ENCODE data around the gene HOXD10. TPM values are rescaled to one million over a fixed set of nuclear protein-coding genes. Genes with fewer than 3 reads are reported as not detected.

Gene HOXD10
- total RNA-seq, 2 donors from 2014 or later, result not detected

DNA sequence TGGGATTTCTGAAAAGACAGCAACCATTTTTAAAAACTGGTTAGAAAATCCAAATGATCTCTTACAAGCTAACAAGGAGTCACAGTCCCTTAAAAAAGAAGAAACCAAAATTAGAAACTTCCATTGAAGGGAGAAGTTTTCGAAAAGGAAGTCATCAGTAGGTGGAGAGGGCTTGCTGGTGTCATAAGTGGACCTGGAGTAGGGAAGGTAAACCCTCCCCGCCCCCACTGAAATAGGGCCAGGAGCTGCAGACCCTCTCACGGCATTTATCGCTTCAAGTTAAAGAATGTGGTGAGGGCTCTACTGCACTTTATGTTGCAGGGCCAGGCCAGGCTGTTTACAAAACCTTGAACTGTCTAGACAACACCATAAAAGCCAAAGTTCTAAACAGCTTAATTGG is 6.6 kb upstream of the HOXD10 start:
- peak overlapping the region in 1 of 2 donors; percentile 85 for H3K27ac Mint-ChIP-seq
- H3K36me3 Mint-ChIP-seq, result peaks cover 17 to 35% of the 10 kb centered on the region in 2 donors
- peaks cover 0 to 6% of the 10 kb centered on the region in 2 donors for H3K9me3 Mint-ChIP-seq
- DNase-seq (ENCODE audit: low spot score in 2 of 2) (no peak), ATAC-seq (no peak)

DNA sequence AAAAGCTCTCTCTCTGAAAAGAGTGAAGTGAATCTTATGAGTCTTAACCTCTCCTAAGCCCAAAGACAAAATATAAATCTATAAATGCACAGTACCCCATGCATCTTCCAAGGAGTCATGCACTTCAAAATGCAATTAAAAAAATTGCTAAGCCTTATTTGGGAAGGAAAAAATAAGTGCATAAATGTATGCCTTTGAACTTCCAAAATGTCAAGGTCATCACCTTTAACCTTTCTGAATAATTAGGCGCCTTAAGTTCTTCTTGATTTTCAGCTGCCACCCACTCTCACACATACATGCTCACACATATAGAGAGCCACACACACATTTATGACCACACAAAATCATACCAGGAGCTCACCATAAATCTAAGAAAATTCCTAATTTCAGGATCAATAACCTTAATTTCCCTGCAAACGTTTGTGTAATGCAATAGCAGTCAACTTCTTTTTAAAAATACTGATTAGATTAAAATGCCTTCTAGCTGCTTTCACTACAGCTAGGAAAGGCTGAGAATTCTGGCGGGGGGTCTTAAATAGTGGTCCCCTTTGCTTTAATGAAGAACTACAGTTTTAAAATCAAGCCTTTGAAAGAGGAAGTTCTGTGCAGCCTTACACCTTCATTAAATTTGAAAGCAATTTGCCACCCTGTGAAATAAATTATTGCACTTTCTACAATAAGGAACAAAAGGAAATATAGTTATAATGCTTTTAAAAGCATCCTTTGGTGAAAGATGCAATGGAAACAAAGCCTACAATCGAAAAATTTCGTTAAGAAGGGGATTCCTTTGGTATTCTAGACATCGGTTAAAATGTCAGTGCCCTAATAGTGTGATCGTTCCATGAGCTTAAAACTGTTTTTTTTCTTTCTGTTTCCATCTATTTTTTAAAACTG is 5.9 kb upstream of the HOXD10 start:
- ATAC-seq, result no peak
- H3K36me3 Mint-ChIP-seq, result peaks cover 17 to 27% of the 10 kb centered on the region in 2 donors
- peak overlapping the region in 1 of 2 donors; percentile 87 for H3K27ac Mint-ChIP-seq
- H3K9me3 Mint-ChIP-seq, result peaks cover 0 to 6% of the 10 kb centered on the region in 2 donors
- DNase-seq (ENCODE audit: low spot score in 2 of 2), result no peak

DNA sequence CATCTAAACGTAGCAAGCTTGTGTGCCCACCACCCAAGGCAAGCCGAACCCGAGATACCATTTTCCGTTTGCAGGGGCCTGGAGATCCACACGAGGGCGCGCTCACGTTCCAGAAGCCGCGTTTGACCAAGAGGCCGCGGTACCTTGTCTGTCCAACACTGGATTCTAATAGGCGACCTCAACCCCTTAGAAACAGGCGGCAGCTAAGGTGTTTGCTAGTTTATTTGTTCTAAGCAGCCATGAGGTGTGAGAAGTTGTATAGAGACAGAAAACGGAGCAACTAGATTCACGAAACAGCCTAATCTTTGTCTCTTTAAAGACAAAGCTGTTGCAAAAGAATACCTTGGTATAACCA is 5.3 kb upstream of the HOXD10 start:
- H3K27ac Mint-ChIP-seq, result peak overlapping the region in 1 of 2 donors; percentile 87
- peaks cover 0 to 6% of the 10 kb centered on the region in 2 donors for H3K9me3 Mint-ChIP-seq
- peaks cover 17 to 25% of the 10 kb centered on the region in 2 donors for H3K36me3 Mint-ChIP-seq
- ATAC-seq (no peak), DNase-seq (ENCODE audit: low spot score in 2 of 2) (no peak)

DNA sequence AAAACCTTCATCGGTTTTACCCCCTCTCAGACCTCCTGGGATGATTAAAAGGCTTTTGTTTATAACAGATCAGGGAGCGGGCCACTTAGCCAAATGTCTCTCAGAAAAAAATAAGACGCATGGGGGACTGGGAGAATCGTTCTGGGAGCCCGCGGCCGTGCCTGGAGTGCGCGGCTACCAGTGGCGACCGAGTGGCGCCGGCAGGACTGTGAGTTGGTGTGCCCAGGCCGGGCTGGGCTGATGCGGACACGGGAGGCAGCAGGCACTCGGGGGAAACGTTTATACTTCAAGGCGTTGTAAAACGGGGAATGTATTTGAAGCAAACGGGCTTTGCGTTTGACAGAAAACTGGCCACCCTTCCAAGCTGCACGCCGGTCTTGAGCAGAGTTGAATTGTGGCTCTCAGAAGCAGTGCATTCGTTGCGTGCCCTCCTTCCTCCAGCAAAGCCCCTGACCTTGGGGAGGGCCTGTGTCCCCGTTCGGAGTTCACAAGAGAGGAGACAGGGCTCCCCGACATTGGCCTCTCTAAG is 4.7 kb upstream of the HOXD10 start:
- Mint-ChIP-seq H3K36me3 (peaks cover 23 to 31% of the 10 kb centered on the region in 2 donors), H3K9me3 (peaks cover 2 to 6% of the 10 kb centered on the region in 2 donors), H3K27ac (no peak overlapping the region)
- DNase-seq (ENCODE audit: low spot score in 2 of 2) (no peak), ATAC-seq (no peak)

DNA sequence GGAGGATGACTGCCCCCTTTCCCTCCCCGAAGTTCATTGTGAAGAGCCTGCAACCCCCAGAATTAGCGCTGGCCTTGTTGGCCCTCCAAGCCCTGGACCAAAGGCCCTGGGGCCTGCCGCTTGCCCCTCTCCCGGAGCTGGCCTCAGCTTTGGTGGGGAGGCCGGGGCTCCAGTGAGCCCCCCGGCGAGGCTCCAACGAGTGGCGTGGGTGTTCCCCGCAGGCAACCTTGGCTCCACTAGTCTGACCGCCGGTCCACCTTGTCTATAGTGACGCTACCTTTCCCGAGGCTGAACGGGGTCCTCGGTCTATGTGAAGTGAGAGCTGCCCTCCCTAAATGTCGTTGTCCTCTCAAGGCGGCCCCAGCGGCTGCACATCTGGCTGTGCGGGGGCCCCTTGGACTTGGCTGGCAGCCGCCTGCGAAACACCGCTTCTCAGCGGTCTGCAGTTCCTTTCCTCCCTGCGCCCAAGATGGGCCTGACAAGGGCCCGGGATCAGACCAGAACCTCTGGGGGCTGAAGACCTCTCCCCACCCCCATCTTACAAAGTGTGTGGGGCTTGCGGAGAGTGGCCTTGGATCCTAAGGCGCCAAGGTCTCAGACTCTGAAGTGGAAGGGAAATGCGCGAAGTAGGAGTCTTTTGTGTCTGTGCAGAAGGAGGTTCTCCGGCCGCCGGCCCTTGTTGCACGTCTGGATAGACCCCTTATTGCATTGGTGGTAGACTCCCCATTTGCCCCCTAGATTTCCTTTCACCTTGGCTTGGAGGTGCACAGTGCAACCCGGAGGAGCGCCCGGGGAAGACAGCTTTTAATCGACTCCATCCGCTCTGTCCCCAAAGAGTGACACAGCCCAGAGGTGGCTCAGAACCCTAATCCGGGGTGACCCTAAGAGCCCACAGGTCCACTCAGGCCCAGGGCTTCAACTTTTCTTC is 3.9 kb upstream of the HOXD10 start:
- DNase-seq (ENCODE audit: low spot score in 2 of 2) (no peak), ATAC-seq (no peak)
- peaks cover 4 to 6% of the 10 kb centered on the region in 2 donors for H3K9me3 Mint-ChIP-seq
- H3K27ac Mint-ChIP-seq, result no peak overlapping the region
- peaks cover 28 to 37% of the 10 kb centered on the region in 2 donors for H3K36me3 Mint-ChIP-seq

DNA sequence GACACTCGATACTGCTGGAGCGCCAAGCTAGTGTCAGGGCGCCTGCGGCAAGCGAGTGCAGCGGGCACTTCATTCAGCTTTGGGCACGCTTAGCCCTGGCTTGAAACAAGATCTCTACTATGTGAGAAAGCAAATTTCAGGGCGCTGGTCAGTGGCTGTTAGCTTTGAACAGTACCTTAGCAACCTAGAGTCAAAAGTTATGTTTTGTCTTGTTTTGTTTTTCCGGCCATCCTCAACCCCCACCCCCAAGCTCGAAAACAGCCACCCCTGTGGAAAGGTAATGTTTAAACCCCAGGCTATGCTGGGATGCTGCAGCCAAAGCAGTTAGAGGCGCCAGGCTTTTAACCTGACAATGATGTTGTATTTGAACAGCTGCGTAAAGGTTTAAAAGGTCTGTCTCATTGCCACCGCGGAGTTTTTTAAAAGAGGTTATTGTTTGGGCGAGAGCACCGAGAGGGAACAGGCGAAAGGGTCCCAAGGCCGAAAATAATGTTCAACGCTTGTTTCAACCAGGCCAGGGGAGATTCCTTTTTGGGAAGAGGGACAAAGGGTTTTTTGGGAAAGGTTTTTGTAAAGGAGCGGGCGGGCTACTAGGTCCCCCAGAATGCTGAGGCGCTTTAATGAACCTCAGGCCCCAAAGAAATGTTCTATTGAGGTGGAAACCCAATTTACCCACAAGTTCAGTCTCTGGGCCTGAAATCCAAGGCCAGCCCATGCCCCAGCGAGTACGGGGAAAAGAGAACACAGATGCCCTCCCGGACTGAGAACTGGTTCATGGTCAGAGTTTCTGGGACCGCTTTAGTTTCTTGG is 2.3 kb upstream of the HOXD10 start:
- Mint-ChIP-seq H3K36me3 (peaks cover 34 to 47% of the 10 kb centered on the region in 2 donors), H3K27ac (no peak overlapping the region), H3K9me3 (peaks cover 5 to 11% of the 10 kb centered on the region in 2 donors)
- no peak for ATAC-seq
- DNase-seq (ENCODE audit: low spot score in 2 of 2), result no peak

DNA sequence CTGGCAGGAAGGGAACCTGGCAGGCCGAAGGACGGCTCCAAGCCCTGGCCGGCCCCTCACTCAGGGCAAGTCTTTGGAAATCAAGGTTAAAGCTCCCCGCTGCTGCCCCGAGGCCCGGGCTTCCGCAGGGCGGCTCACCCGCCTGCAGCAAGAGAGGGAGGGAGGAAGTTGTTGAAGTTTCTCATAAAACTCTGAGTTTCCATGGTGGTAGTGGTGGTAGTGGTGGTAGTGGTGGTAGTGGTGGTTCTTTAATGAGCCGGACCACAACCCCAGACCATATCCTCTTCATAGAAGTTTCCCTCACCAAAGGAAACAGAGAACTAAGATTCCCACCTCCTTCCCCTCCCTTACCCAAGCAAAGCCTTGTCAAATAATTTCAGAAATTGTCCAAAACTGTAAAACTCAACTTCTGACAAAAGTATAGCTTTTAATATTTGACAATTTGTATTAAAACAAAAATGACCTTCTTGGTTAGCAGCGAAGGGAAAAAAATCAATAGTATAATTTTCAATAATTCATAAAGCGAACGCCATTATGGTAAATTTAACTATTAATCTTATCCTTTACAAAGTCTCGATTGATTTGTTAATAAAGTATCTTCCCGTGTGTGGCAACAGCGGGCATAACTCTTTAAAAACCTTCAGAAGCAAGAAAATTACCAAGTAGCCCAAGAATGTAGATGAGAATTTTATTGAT is 1.5 kb upstream of the HOXD10 start:
- DNase-seq (ENCODE audit: low spot score in 2 of 2) (no peak), ATAC-seq (no peak)
- Mint-ChIP-seq H3K36me3 (peaks cover 30 to 45% of the 10 kb centered on the region in 2 donors), H3K27ac (no peak overlapping the region), H3K9me3 (peaks cover 0 to 11% of the 10 kb centered on the region in 2 donors)

DNA sequence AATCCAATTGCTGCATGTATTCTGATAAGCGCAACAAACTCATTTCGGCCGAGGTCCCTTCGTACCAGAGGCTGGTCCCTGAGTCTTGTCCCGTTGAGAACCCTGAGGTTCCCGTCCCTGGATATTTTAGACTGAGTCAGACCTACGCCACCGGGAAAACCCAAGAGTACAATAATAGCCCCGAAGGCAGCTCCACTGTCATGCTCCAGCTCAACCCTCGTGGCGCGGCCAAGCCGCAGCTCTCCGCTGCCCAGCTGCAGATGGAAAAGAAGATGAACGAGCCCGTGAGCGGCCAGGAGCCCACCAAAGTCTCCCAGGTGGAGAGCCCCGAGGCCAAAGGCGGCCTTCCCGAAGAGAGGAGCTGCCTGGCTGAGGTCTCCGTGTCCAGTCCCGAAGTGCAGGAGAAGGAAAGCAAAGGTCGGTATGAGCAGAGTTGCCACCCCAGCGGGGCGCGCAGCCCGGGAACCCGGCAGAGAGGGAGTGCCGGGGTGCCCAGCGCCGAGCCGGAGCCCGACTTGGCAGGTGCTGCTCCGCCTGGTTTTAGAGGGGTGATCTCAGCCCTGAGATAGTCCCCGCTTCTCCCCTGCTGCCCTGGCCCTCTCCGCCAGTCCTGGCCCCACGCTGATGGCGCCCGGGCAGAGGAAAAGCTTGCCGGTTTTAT is 714 bp downstream of the HOXD10 start:
- H3K9me3 Mint-ChIP-seq, result peaks cover 0 to 11% of the 10 kb centered on the region in 2 donors

DNA sequence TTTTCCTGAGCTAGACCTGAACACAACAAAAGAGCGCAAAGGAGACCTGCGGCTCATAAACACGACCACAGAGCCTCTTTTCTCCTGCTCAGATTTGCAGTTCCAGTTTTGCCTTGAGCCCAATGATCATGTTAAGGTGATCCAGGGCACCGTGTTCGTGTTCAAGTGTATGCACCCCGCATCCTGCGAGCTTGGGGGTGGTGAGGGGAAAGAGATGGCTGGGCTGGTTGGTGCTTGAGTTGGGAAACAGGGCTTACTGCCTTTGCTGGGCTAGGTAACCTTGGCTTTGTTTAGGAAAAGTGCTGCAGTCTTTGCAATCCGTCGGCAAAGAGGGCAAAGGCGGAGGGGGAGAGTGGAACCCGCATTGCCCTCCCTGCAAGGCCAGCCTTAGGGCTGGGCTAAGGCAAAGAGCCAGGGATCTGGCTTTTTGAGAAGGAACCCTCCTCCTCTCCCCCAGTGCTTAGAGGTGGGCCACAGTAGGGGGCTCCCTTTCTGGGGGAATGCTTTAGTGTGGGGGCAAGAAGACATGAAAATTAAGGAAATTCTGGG is 1.3 kb downstream of the HOXD10 start:
- peaks cover 25 to 49% of the 10 kb centered on the region in 2 donors for H3K36me3 Mint-ChIP-seq
- peak overlapping the region in 1 of 2 donors; percentile 81 for H3K27ac Mint-ChIP-seq
- DNase-seq (ENCODE audit: low spot score in 2 of 2) (no peak), ATAC-seq (no peak)
- H3K9me3 Mint-ChIP-seq, result peaks cover 0 to 11% of the 10 kb centered on the region in 2 donors

More for the DNA sequence above, 714 bp downstream of the HOXD10 start:
- no peak for DNase-seq (ENCODE audit: low spot score in 2 of 2)
- ATAC-seq, result no peak
- Mint-ChIP-seq H3K27ac (no peak overlapping the region), H3K36me3 (peaks cover 30 to 54% of the 10 kb centered on the region in 2 donors)

DNA sequence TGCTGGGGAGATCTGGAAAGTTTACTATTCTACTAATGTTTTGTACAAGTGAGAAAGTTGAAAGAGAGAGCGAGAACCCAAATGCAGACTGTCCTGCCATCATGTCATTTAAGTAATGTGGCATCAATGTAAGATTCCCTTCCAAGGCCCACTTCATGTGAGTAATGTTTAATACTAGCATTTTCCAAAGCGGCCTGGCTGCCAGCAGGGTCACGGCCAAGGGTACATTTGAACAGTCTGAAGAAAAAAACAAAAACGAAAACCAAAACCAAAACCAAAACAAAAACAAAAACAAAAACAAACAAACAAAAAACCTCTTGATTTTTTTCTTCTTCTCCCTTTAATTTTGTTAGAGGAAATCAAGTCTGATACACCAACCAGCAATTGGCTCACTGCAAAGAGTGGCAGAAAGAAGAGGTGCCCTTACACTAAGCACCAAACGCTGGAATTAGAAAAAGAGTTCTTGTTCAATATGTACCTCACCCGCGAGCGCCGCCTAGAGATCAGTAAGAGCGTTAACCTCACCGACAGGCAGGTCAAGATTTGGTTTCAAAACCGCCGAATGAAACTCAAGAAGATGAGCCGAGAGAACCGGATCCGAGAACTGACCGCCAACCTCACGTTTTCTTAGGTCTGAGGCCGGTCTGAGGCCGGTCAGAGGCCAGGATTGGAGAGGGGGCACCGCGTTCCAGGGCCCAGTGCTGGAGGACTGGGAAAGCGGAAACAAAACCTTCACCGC is 2.2 kb downstream of the HOXD10 start:
- H3K36me3 Mint-ChIP-seq, result peaks cover 21 to 44% of the 10 kb centered on the region in 2 donors
- ATAC-seq, result no peak
- peak overlapping the region in 1 of 2 donors; percentile 74 for H3K27ac Mint-ChIP-seq
- no peak for DNase-seq (ENCODE audit: low spot score in 2 of 2)
- H3K9me3 Mint-ChIP-seq, result peaks cover 0 to 11% of the 10 kb centered on the region in 2 donors

DNA sequence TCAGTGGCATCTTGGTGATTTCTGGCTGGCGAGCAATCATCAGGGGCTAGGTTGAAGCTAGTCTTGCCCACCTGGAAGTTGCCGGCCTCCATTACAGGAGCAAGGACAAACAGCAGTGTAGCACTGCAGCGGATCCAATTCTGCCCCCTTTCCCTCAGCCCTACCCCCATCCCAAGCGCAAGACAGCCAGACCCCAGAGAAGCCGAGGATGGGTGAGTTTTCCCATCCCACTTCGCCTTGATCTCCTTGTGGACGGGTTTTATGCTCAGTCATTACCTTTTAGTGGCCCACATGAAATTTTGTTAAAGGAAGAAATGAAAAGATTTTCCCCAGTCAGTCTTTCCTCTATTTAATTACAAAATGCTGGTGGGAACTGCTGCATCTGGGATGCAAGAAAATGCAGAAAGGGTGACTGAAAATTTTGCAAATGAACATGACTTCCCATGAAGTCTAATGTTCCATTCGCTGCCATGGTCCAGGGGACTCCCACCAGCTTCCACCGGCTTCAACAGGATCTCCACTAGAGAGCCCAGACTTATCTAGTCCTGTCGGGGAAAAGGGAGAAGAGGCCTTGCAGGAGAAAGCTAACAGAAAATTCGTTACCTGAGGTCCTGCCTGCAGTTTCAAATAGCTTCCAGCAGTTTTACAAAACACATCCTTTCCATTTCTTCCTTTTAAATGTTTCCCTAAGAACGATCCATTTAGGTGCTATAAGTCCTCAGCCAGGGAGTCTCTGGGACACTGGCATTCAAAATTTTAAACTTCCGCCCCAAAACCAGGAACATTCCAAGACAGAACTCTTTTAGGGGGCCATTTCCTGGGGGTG is 4.0 kb downstream of the HOXD10 start:
- DNase-seq (ENCODE audit: low spot score in 2 of 2) (no peak), ATAC-seq (no peak)
- Mint-ChIP-seq H3K36me3 (peaks cover 21 to 44% of the 10 kb centered on the region in 2 donors), H3K27ac (peak overlapping the region in 1 of 2 donors; percentile 44), H3K9me3 (peaks cover 0 to 11% of the 10 kb centered on the region in 2 donors)

DNA sequence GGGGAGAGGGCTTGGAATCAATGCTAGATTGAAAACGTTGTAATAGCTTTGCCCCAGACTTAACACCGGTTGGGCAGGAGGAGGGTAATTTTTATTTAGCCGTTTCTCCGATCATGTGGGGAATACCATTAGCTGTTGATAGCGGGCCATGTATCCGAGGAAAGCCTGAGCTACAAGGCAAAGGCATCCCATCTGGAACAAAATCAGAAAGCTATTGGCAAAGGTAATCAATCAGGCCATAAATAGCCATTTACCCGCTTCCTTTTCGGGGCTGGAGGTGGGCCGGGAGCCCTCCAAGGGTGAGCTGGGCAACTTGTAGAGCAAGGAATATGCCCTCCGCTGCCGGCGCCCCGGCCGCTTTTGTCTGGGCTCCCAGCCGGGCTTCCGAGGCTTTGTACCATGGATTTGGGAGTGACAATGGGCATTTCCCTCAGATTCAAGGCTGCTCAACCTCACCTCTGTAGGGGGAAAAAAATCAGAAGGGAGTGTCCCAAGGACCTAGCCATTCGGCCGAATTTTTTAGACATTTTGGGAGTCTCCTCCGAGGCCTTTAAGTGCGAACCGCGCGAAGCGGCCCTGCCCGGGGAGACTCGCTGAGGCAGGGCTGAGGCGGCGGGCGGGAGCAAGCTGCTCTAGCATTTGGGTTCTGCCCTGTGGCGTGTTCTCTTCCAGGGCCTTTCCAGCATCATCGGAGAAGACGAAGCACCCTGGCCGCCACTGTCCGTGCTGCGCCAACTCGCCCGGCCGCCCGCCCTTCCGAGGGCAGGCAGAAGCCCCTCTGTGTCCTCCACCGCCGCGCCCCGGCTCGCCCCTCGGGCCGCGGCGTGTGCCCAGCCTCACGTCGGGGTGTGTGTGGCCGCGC is 4.8 kb downstream of the HOXD10 start:
- Mint-ChIP-seq H3K36me3 (peaks cover 20 to 42% of the 10 kb centered on the region in 2 donors), H3K27ac (peak overlapping the region in 1 of 2 donors; percentile 44), H3K9me3 (peaks cover 0 to 11% of the 10 kb centered on the region in 2 donors)
- DNase-seq (ENCODE audit: low spot score in 2 of 2) (no peak), ATAC-seq (no peak)
